Activated T-cell treated with anti-CD3 and anti-CD28 coated beads for 48 hours (primary cell): ENCODE data around the gene GNPTAB.
"Not testable (repeated sequence)": the region's sequence is repeated elsewhere in the genome, so short reads cannot be mapped to it uniquely, and the experiment has no call there.

ENCODE experiments used
- DNase-seq: peaks from one replicate; pipeline ENCODE4 v3.0.0-alpha.2; 2020; ENCODE audit warnings: low read depth

The GNPTAB gene

DNA sequence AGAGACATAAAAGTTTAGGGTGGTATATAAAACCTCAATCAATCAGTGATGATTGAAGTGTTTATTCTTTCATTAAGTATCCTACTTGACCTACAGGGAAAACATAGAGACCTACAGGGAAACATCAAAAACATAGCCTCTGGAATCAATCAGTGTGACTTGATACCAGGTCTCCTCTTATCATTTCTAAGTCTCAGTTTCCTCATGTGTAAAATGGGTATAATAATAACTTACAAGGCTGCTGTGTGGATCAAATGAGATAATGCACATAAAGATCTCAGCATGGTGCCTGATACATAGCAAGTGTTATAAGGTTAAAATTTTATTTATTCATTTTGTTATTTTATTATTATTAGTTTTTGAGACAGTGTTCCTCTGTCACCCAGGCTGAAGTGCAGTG, 22.2 kb upstream of the GNPTAB start:
- no peak for DNase-seq

DNA sequence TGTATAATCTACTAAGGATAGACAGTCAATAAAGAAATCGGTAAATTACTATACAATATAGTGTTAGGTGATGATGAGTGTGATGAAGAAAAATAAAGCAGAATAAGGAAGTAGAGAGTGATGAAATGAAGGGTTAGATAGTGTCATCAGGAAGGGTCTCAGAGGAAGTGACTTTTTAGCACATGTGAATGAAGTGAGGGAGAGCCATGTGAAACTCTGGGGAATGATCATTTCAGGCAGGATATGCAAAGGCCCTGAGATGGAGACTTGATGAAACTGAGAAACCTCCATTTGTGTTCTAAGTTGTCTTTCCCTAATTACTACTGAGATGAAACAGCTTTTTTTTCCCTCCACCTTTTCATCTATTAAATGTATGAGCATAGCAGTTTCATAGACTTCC, 19.4 kb upstream of the GNPTAB start:
- no peak for DNase-seq

DNA sequence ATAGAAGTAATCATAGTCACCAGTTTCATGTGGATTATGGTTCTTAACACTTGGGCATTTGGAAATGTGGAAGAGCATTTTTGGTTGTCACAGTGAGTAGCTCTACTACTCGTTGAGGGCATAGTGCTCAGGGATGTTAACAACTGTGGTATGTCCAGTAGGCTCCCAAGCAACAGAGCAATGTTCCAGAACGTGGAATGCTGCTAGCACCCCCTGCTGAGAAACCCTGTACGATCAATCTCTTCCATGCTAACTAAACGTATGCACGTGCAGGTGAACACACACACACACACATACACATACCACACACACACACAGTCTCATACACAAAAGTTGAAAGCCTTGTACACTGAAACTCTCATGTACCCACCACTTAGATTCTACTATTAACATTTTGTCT, 16.6 kb upstream of the GNPTAB start:
- no peak for DNase-seq

DNA sequence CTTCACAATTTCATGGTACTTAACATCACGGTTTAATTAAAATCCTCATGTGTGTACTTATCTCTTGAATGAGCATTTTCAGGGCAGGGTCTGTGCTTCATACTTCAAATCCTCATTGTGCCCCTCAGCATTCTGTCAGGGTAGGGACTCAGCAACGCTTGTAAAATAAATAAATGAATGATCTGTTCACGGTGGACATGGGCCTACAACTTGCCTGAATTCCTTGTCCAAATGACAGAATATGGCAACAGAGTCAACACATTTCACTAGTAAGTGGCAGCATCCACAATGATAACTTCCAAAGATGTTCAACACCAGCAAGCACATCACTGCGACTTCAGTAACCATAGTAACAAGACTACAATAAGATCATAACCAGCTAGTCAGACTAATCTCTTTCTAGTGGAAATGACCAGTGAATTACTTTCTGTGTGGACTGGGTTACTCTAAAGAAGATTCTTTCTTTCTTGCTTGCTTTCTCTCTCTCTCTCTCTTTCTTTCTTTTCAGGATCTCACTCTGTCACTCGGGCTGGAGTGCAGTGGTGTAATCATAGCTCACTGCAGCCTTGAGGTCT, 14.5 kb upstream of the GNPTAB start:
- DNase-seq = no peak

DNA sequence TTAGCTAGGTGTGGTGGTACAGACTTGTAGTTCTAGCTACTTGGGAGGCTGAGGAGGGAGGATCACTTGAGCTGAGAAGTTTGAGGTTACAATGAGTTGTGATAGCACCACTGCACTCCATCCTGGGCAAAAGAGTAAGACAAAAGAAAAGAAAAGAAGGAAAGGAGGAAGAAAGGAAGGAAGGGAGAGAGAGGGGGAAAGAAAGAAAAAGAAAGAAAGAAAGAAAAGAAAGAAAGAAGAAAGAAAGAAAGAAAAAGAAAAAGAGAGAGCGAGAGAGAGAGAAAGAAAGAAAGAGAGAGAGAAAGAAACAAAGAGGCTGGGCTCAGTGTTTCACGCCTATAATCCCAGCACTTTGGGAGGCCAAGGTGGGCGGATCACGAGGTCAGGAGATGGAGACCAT, 10.3 kb upstream of the GNPTAB start:
- no peak for DNase-seq

DNA sequence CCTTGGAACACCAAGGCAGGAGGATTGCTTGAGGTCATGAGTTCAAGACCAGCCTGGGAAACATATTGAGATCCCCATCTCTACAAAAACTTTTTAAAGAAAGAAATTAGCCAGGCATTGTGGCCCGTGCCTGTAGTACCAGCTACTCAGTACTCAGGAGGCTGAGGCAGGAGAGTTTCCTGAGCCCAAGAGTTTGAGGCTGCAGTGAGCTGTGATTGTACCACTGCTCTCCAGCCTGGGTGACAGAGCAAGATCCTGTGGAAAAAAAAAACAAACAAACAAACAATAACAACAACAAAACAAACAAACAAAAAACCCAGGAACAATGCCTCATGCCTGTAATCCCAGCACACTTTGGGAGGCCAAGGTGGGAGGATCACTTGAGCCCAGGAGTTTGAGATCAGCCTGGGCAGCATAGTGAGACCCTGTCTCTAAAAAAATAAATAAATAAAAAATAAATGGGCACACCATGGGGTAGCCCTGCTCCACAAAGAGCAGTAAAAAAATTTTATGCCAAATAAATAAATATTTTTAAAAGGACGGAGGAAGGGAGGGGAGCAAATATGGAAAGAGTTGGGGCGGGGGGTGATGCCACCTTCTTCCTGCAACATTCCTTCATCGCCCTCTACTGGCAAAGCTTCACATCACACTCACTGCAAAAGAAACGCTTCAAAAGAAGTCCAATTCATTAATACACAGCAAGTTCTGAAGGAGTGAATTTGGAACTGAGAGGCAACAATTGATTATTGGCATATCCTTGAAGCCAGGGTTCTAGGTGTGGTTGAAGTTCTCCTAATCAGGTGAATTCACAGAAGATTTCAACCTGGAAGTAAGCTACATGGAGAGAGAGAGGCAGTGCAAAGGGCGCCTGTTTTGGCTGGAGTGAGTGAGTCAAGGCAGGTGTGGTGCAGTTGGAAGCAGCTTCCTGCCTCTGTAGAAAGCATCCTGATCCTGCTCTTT, 8.8 kb upstream of the GNPTAB start:
- peak; percentile 35 for DNase-seq

DNA sequence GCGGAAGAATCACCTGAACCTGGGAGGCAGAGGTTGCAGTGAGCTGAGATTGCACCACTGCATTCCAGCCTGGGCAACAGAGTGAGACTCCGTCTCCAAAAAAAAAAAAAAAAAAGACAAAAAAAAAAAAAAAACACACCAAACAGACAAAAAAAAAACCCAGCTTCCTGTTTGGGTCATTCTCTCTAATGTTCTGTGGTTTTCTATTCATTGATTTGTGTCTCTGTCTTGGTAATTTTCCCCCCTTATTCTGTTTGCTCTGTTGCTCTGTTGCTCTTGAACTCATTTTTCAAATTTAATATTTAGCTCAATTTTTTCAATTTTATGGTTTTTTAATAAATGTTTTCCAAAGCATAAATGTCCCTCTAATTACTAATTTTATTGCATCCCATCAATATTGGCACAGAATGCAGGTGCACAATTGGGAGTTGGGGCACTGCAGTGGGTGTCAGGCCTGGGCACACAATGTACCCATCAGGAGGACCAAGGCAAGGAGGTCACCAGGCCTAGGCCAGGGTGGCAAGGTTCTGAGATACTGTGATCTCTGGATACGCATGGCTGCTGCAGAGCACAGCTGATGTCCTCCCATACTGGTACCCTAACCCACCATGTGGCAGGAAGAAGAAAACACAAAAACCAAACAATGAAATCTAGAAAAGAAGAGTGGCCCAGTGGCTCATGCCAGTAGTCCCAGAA, 8.0 kb upstream of the GNPTAB start:
- no peak for DNase-seq

DNA sequence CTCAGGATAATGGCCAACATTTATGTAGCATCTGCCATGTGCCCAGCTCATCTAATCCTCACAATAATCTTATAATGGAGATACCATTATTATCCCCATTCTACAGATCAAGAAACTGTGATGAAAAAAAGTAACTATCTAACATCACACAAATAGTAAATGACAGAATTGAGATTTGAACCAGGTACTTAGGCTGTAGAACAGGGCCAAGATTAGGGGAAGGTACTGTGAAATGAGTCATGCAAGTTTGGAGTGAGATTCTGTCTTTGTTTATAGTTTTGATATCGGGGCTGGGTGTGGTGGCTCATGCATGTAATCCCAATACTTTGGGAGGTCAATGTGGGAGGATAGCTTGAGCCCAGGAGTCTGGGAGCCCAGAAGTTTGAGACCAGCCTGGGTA, 1.3 kb upstream of the GNPTAB start:
- no peak for DNase-seq

DNA sequence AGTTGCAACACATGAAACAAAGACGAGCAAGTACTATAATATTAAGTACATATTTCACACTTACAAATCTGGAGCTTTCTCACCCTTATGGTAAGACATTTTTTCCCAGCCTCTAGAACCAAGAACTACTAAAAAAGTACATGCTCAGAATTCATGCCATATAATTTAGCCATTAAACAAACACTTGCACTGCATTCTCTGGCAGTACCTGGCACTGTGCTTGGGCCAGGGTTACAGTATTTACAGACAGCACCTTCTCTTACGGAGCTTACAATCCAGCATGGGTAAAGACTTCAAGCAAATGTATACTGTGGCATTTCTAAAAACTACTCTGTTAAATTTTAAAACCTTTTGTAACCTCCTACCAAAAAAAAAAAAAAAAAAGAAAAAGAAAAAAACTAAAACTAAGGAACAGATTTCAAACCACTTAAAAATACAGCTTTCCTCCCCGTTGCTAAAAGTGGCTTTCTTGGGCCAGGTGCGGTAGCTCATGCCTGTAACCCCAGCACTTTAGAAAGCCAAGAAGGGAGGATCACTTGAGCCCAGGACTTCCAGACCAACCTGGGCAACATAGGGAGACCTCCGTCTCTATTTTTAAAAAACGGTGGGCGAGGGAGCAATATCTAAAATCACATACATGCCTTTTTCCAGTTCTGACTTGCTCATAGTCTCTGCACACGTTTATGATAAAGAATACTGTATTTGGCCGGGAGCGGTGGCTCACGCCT, 956 bp downstream of the GNPTAB start:
- no peak for DNase-seq

DNA sequence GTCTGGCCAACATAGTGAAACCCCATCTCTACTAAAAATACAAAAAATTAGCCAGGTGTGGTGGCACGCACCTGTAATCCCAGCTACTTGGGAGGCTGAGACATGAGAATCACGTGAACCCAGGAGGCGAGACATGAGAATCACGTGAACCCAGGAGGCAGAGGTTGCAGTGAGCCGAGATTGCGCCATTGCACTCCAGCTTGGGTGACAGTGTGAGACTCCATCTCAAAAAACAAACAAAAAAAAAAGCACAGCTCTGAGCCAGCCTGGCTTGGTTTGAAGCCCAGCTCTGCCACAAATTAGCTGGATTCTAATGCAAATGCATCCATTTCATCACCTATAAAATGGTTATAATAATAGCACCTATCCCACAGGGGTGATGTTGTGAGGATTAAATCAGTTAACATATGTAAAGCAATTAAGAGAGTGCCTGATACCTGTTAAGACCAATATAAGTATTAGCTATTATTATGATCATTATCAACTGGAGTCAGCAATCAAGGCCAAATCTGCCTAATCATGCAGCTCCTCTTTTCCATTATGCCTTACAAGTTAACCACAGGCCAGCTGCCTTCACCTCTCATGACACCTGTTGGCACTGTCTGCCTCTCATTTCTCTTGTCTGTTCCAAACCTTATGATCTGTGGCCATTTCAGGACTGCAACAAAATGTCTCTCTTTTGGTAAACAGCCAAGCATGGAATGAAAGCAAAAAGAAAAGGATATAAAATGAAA, 2.1 kb downstream of the GNPTAB start:
- no peak for DNase-seq

DNA sequence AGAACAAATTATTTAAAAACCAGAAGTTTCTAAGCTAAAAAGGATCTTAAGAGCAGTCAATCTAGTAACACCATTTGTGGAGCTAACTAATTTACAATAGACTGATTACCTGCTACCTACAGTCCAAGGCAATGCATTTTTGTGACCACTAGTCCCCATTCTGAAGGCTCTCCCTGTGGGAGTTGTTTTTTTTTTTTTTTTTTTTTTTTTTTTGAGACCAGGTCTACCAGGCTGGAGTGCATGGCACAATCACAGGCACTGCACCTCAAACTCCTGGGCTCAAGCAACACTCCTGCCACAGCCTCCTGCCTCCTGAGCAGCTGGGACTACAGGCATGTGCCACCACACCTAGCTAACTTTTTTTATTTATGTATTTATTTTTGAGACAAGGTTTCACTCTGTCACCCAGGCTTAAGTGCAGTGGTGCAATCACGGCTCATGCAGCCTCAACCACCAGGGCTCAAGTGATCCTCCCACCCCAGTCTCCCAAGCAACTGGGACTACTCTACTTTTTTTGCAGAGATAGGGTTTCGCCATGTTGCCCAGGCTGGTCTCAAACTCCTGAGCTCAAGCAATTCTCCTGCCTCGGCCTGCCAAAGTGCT, 3.9 kb downstream of the GNPTAB start:
- no peak for DNase-seq

DNA sequence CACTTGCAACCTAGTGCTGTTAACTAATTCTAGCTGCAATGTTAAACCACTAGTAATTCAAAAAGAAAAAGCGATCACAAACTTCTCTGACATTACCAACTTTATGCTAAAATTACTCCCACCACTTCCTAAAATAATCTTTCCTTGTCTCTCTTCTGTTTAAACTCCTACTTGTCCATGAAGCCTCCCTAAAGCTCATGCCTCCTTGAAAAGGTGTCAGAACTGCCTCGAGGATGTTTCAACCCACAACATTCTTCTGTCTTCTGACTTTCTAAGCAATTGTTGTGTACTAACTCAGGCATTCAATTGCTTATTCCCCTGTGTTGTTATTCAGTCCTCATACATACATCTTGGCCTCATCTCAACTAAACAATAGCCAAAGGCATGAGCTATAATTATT, 5.9 kb downstream of the GNPTAB start:
- no peak for DNase-seq

DNA sequence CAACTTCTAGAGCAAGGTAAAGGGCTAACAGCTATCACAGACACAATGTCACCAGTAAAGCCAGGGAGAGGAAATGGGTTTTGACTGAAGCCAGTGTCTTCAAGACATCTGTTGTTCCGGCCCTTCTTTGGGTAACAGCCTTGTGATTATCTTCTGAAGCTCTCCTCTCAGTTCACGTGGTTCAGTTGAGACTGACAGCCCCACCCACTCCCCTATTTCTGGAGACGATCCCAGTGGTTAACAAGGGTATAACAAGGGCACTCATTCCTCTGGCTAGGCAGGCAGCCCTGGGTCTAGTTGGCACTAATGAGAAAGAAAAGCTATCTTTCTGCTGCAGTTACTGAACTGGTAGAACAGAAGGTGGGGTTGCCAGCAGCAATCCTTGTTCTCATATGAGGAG, 6.9 kb downstream of the GNPTAB start:
- DNase-seq = peak; percentile 46

DNA sequence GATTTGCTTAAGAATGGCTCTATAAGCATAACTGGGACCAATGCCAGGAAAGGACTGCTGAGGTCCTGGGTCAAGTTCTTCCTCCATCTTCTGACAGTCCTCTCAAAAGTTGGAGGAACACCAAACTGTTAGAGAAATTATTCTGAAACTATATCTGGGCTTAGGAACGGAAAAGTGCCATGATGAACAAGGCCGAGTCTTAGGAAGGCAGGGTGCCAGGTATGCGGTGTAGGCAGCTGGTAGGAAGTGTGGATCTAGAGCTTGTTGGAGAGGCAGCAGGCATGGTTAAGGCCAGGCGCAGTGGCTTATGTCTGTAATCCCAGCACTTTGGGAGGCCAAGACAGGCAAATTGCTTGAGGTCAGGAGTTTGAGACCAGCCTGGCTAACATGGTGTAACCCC, 7.7 kb downstream of the GNPTAB start:
- DNase-seq = no peak

DNA sequence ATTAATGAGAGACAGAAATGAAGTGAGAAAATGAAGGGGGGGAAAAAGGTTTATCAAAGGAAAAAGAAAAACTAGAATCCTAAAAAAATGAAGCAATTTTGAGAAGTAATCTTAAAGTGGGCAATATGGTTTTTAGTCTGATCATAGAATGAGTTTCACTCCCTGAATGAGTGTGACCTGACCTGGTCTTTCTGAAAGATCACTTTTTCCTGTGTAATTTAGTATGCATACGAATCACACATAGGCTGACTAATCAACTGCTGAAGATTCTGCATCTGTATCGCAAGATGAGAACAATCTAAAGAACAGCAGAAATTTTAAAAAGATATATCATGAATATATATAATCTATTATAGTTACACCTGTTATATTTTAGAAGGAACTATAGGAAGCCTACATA, 11.3 kb downstream of the GNPTAB start:
- DNase-seq = no peak

DNA sequence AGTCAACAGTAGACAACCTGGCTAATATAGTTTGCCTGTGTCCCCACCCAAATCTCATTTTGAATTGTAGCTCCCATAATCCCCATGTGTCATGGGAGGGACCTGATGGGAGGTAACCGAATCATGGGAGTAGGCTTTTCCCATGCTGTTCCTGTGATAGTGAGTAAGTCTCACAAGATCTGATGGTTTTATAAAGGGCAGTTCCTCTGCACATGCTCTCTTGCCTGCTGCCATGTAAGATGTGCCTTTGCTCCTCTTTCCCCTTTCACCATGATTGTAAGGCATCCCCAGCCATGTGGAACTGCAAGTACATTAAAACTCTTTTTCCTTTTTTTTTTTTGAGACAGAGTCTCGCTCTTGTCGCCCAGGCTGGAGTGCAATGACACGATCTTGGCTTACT, 12.1 kb downstream of the GNPTAB start:
- not testable (repeated sequence) for DNase-seq

DNA sequence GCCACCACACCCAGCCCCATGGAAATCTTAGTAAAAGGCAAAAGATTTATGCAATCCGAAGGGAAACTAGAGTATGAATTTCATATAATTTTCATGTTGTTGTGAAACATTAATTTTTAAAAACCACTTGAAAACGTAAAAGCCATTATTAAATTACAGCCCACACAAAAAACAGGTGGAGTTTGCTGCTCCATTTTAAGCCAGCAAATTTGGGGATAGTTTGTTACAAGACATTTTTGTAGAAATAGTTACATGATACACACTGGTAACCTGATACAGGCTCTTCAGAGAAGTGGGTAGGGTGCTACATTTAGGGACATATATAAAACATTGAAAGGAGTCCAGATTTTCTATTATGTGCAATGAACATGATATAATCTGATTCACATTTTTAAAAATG, 17.6 kb downstream of the GNPTAB start:
- DNase-seq = no peak

DNA sequence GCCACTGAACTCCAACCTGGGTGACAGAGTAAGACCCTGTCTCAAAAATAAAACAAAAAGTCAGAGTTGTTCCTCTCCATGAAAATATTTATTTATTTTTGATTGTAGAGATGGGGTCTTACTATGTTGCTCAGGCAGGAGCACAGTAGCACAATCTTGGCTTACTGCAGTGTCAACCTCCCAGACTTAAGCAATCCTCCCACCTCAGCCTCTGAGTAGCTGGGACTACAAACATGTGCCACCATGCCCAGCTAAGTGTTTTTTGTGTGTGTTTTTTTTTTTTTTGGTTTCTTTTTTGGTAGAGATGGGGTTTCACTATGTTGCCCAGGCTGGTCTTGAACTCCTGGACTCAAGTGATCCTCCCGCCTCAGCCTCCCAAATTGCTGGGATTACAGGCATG, 18.0 kb downstream of the GNPTAB start:
- DNase-seq = not testable (repeated sequence)

DNA sequence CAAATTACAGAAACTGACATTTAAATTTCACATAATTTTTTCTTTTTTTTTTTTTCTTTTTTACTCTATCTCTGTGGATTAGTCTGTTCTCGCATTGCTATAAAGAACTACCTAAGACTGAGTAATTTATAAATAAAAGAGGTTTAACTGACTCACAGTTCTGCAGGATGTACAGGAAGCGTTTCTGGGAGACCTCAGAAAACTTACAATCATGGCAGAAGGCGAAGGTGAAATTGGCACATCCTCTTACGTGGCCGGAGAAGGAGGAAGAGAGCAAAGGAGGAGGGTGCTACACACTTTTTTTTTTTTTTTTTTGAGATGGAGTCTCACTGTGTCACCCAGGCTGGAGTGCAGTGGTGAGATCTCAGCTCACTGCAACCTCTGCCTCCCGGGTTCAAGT, 19.4 kb downstream of the GNPTAB start:
- not testable (repeated sequence) for DNase-seq

DNA sequence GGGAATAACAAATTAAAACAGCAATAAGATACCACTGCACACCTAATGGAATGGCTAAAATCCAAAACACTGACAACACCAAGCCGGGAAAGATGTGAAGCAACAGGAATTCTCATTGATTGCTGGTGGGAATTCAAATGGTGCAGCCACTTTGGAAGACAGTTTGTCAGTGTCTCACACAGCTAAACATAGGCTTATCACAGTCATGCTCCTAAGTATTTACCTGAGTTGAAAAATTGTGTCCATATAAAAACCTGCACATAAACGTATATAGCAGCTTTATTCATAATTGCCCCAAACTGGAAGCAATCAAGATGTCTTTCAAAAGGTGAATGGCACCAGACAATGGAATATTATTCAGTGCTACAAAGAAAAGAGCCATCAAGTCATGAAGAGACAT, 21.6 kb downstream of the GNPTAB start:
- no peak for DNase-seq

DNA sequence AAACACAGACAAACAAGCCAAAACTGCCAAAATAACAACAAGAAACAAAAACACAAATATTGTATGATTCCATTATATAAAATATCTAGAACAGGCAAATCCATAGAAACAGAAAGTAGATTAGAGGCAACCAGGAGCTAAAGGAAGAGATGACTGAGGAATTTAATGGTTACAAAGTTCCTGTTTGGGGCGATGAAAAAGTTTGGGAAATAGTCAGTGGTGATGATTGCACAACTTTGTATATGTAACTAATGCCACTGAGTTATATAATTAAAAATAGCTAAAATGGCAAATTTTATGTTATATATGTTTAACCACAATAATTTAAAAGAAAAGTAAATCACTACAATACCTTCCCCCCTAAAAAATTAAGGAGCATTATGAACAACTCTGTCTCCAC, 24.5 kb downstream of the GNPTAB start:
- DNase-seq = no peak
